Endothelial cell of umbilical vein (primary cell): ENCODE measurements around the gene MYADML2. TPM values are rescaled to one million over a fixed set of nuclear protein-coding genes. Genes with fewer than 3 reads are reported as not detected.

ENCODE experiments used
- BruUV-seq: library from RNA; stranded (reverse); fragments of 400-500 nt; replicated peaks from 2 replicates; lab custom pipeline; 2021; lab: Mats Ljungman, UMichigan
- CTCF ChIA-PET: fragments of 300-600, 350-600 bp; sonication (Branson Sonifier 250); formaldehyde crosslinking; loops from one replicate; lab custom pipeline; 2021; ENCODE audit warnings: antibody characterized with exemption, inconsistent platforms; lab: Charles Lee
- POLR2A ChIA-PET: fragments of 300-600, 350-600 bp; sonication (Branson Sonifier 250); formaldehyde crosslinking; loops from one replicate; lab custom pipeline; 2021; ENCODE audit warnings: antibody characterized with exemption, inconsistent platforms; lab: Charles Lee
- DNase-seq: peaks from one replicate; pipeline ENCODE4 v3.0.0-alpha.2; 2011; ENCODE audit warnings: low read depth, low spot score
- FAIRE-seq: peaks from 2 replicates; lab custom pipeline; 2011; peaks lifted over from hg19 to GRCh38; lab: Jason Lieb, UNC
- H2AFZ ChIP-seq: 2 replicates; pipeline ENCODE4 v1.6.0; 2012; ENCODE audit warnings: low read depth, low read length, control low read depth, inconsistent platforms
- H3K27ac ChIP-seq: 2 replicates; pipeline ENCODE4 v1.5.1; 2011; ENCODE audit warnings: low read depth, mild to moderate bottlenecking, control low read depth, low read length, moderate library complexity; ENCODE audit not compliant: insufficient read depth
- H3K27me3 ChIP-seq, 2 experiments: 2 replicates each; pipeline versions ENCODE4 v1.6.0 to v1.6.1; 2011; ENCODE audit warnings: low read length in 2 of 2, mixed read lengths in 1 of 2; ENCODE audit not compliant: control insufficient read depth in 2 of 2, insufficient read depth in 2 of 2
- H3K36me3 ChIP-seq, 2 experiments: 2 replicates in 1 of 2; 3 replicates in 1 of 2; pipeline ENCODE4 v1.5.1; 2011; ENCODE audit warnings: low read length in 2 of 2, mild to moderate bottlenecking in 1 of 2, moderate library complexity in 1 of 2; ENCODE audit not compliant: control insufficient read depth in 2 of 2, insufficient read depth in 2 of 2; ENCODE audit errors: extremely low read depth in 1 of 2
- H3K4me1 ChIP-seq: 3 replicates; pipeline ENCODE4 v1.5.1; 2011; ENCODE audit warnings: mild to moderate bottlenecking, low read length; ENCODE audit not compliant: control insufficient read depth, insufficient read depth; ENCODE audit errors: extremely low read depth
- H3K4me2 ChIP-seq: 2 replicates; pipeline ENCODE4 v1.6.1; 2011; ENCODE audit warnings: low read length, control low read depth, mixed read lengths; ENCODE audit not compliant: insufficient read depth
- H3K4me3 ChIP-seq, 3 experiments: fragments of 200-600 bp in 1 of 3; sonication (generic), shearing (Covaris generic) in 1 of 3; replicated peaks in 1 of 3; 2 replicates each; pipeline ENCODE4 v1.5.1; 2011 to 2016; ENCODE audit warnings: control low read depth in 3 of 3, low read length in 3 of 3, mild to moderate bottlenecking in 2 of 3, inconsistent platforms in 1 of 3, low read depth in 1 of 3, moderate library complexity in 1 of 3; ENCODE audit not compliant: insufficient read depth in 1 of 3
- H3K79me2 ChIP-seq: 2 replicates; pipeline ENCODE4 v1.6.0; 2012; ENCODE audit warnings: low read length, inconsistent platforms; ENCODE audit not compliant: control insufficient read depth, insufficient read depth
- H3K9ac ChIP-seq: replicated peaks from 2 replicates; pipeline ENCODE3; 2011; ENCODE audit warnings: low read length, control low read depth; ENCODE audit not compliant: insufficient read depth; ENCODE audit errors: extremely low read depth
- H3K9me1 ChIP-seq: replicated peaks from 3 replicates; pipeline ENCODE4 v1.6.0; 2011; ENCODE audit warnings: mild to moderate bottlenecking, low read length; ENCODE audit not compliant: control insufficient read depth, insufficient read depth; ENCODE audit errors: extremely low read depth
- H3K9me3 ChIP-seq: replicated peaks from 2 replicates; pipeline ENCODE4 v1.5.1; 2012; ENCODE audit warnings: low read length, inconsistent platforms; ENCODE audit not compliant: control insufficient read depth, insufficient read depth
- H4K20me1 ChIP-seq: replicated peaks from 2 replicates; pipeline ENCODE3; 2011; ENCODE audit warnings: mild to moderate bottlenecking, low read length; ENCODE audit not compliant: control insufficient read depth, insufficient read depth; ENCODE audit errors: extremely low read depth
- EZH2 ChIP-seq: IDR thresholded peaks from 2 replicates; pipeline ENCODE4 v1.6.1; 2012; ENCODE audit warnings: borderline replicate concordance, low read depth, mild to moderate bottlenecking, moderate library complexity, low read length, inconsistent platforms; ENCODE audit not compliant: severe bottlenecking
- GATA2 ChIP-seq: IDR thresholded peaks from 2 replicates; pipeline ENCODE4 v1.7.0; 2011; ENCODE audit warnings: low read depth, mild to moderate bottlenecking, moderate library complexity, mixed read lengths, low read length; ENCODE audit not compliant: insufficient read length, insufficient read depth
- JUN ChIP-seq: IDR thresholded peaks from 2 replicates; pipeline ENCODE4 v1.6.1; 2011; ENCODE audit warnings: borderline replicate concordance, low read depth; ENCODE audit not compliant: insufficient read length, insufficient read depth
- MYC ChIP-seq: IDR thresholded peaks from one replicate; pipeline ENCODE4 v1.6.1; 2011; ENCODE audit warnings: mild to moderate bottlenecking, low read depth, low read length
- POLR2A ChIP-seq: IDR thresholded peaks from 2 replicates; pipeline ENCODE4 v1.6.1; 2012; ENCODE audit warnings: low read depth, mild to moderate bottlenecking, control low read depth, low read length
- dilution Hi-C: fragments of 300-500 bp; cut with MboI; formaldehyde crosslinking; loops from one replicate; pipeline ENCODE4 v1.15.0; 2019; ENCODE audit warnings: low sequenced_read_pairs; ENCODE audit not compliant: extremely low pct_ligation_motif_present
- intact Hi-C: fragments of 100-400 bp; cut with micrococcal nuclease; formaldehyde crosslinking; loops from one replicate; pipeline ENCODE4 v1.10.0; 2022
- polyA plus RNA-seq, 4 experiments: library from polyadenylated mRNA; depleted of rRNA in 3 of 4; stranded (reverse) in 3 of 4; unstranded in 1 of 4; fragments of >200 nt; gene quantifications; 2 replicates each; pipeline versions ENCODE4 v1.2.1 to v1.2.3, GENCODE V29; 2011 to 2012; ENCODE audit warnings: missing spikeins in 1 of 4
- total RNA-seq: library from RNA; stranded (reverse); gene quantifications from 2 replicates; pipeline ENCODE4 v1.2.3, GENCODE V29; 2021
- TF ChIP-seq, protein P1 (sequence below): IDR thresholded peaks from 2 replicates; pipeline ENCODE4 v1.6.1; 2011; ENCODE audit not compliant: insufficient read depth, insufficient read length
- TF ChIP-seq, protein P2 (sequence below), 2 donors: IDR thresholded peaks; 1 replicate in 1 of 2; 2 replicates in 1 of 2; pipeline ENCODE4 v1.5.1; 2011; ENCODE audit warnings: low read length in 2 of 2, mild to moderate bottlenecking in 2 of 2, moderate library complexity in 2 of 2, control low read depth in 1 of 2, inconsistent platforms in 1 of 2, low read depth in 1 of 2; ENCODE audit not compliant: insufficient read depth in 1 of 2; ENCODE audit errors: extremely low read depth in 1 of 2

Gene MYADML2
- total and polyA plus RNA-seq, 2 donors (not counting 3 experiments of a cell fraction or from before 2014, with no cell fraction given), result not detected

DNA sequence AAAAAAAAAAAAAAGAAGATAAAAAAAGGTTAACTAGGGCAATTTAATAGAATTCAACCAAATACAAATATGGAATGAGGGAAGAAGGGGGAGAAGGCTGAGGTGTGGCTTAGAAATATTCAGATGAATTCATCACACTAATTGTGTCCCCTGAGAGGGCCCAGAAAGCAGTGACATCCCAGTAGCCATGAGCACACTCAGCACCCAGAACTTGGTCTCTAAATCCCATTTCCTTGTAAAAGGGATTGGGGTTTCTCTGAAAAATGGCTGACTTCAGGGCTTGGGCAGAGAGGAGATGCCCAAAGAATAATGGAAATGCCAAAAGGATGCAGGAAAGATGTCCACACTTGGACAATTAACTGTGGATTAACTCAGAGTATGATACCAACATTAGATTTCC lies 26.4 kb upstream of the MYADML2 start:
- Histone ChIP-seq H3K4me3 (no peak overlapping the region), H3K4me1 (peaks cover 4% of the 10 kb centered on the region), H3K36me3 (no peaks in the 10 kb centered on the region), H3K79me2 (no peaks in the 10 kb centered on the region), H3K9me1 (no peaks in the 10 kb centered on the region), H2AFZ (no peak overlapping the region), H3K27me3 (no peaks in the 10 kb centered on the region), H3K9ac (no peak overlapping the region), H3K27ac (no peak overlapping the region), H3K9me3 (no peaks in the 10 kb centered on the region), H3K4me2 (no peak overlapping the region), H4K20me1 (no peaks in the 10 kb centered on the region)
- TF ChIP-seq GATA2 (no peak), MYC (no peak), JUN (no peak), POLR2A (no peak), EZH2 (no peak)
- TF ChIP-seq, protein P1, sequence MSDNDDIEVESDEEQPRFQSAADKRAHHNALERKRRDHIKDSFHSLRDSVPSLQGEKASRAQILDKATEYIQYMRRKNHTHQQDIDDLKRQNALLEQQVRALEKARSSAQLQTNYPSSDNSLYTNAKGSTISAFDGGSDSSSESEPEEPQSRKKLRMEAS, result no peak
- TF ChIP-seq, protein P2, sequence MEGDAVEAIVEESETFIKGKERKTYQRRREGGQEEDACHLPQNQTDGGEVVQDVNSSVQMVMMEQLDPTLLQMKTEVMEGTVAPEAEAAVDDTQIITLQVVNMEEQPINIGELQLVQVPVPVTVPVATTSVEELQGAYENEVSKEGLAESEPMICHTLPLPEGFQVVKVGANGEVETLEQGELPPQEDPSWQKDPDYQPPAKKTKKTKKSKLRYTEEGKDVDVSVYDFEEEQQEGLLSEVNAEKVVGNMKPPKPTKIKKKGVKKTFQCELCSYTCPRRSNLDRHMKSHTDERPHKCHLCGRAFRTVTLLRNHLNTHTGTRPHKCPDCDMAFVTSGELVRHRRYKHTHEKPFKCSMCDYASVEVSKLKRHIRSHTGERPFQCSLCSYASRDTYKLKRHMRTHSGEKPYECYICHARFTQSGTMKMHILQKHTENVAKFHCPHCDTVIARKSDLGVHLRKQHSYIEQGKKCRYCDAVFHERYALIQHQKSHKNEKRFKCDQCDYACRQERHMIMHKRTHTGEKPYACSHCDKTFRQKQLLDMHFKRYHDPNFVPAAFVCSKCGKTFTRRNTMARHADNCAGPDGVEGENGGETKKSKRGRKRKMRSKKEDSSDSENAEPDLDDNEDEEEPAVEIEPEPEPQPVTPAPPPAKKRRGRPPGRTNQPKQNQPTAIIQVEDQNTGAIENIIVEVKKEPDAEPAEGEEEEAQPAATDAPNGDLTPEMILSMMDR (IDR thresholded peaks at IDR 0.05; ENCODE audit: extremely low read depth in 1 of 2, insufficient read depth in 1 of 2, low read depth in 1 of 2, low read length in 2 of 2), result no peak
- intact Hi-C loops, result no loop called here
- ChIA-PET POLR2A (no interaction called here), CTCF (no interaction called here)
- dilution Hi-C loops, result no loop called here
- no peak for DNase-seq
- no TSS peak for BruUV-seq
- FAIRE-seq, result no peak
